Stimulated activated CD8-positive, alpha-beta memory T cell treated with anti-CD3 and anti-CD28 coated beads, Interleukin-12 subunit alpha, Interleukin-12 subunit beta, amount 100 ng/mL, for 1 hour (primary cell): Measurements from ENCODE around the gene FBLN2.
A peak's percentile ranks its signal among the peaks of the same experiment; 100 is the strongest.

Experiments
- DNase-seq: peaks from one replicate; pipeline ENCODE4 v3.0.0-alpha.2; 2020; ENCODE audit warnings: low read depth

FBLN2 gene

DNA sequence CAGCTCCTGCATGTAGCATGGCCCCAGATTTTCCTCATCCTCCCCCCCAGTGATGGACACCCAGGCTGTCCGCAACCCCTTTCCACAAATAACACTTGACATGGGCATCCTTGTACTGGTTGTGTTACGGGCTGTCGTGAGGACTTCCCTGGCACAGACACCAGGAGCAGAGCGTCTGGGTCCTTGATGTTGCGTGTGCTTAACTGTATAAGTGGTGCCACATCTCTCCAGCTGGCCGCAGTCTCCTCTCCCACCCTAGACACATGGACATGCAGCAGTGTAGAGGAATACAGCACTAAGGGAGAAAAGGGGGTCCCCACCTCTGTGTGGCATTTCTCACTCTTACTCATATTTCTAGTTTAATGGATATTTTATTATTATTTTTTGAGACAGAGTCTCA is 56.6 kb downstream of the FBLN2 start:
- no peak for DNase-seq

DNA sequence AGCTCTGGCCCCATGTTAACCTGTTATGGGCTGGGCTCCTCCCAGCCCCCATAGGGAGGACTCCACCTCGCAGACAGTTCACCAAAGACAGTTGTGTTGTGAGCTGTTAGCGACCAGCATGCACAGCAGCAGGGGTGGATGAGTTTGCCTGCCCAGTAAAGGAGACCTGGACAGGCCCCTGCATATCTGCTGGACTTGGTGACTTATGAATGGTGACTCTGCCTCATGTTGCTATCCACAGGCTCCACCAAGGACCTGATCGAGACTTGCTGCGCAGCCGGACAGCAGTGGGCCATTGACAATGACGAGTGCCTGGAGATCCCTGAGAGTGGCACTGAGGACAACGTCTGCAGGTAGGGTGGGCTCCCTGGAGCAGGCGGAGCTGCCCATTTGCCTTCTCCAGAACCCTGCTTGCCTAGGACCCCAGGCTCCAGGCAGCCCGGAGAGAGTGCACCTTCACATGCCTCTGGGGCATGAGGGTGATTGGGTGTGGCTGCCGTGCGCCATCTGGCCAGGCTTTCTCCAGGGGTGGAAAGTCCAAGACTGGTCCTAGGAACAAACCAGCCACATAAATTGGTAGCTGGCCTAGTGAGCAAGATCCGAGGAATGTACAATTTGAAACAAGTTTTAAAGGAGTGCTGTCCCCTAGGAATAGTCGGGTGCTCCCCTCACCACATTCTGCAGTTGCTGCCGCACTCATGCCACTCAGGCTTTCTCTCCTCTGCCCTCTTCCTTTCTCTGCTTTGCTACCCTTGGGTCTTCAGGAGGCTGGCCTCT is 59.1 kb downstream of the FBLN2 start:
- no peak for DNase-seq

DNA sequence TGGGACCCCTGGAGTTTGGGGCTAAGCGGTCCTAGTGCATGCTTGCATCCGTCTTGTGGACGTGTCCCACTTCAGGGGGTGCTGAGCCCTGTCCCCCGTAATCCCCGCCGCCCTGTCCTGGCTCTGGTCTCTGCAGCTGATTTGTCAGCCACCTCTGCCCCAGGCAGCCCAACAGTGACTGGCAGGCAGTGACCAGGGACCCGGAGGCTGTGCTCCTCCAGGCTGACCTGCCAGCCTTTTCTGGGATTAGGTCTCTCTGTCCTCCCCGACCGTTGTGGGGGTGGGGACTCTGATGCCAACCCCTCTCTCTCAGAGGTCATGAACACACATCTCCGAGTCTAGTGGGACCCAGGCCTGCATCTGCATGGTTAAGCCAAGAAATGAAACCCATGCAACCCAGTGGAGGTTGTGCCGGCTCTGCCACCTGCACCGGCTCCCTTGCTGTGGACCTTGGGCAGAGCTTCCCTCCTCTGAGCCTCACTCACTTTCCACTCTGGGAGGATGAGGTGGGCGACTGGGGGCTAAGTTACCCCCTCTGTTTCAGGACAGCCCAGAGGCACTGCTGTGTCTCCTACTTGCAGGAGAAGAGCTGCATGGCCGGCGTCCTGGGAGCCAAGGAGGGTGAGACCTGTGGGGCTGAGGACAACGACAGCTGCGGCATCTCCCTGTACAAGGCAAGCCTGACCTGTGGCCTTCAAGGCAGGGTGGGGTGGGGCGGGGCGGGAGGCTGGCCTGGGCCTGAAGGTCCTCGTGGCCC is 60.2 kb downstream of the FBLN2 start:
- no peak for DNase-seq

DNA sequence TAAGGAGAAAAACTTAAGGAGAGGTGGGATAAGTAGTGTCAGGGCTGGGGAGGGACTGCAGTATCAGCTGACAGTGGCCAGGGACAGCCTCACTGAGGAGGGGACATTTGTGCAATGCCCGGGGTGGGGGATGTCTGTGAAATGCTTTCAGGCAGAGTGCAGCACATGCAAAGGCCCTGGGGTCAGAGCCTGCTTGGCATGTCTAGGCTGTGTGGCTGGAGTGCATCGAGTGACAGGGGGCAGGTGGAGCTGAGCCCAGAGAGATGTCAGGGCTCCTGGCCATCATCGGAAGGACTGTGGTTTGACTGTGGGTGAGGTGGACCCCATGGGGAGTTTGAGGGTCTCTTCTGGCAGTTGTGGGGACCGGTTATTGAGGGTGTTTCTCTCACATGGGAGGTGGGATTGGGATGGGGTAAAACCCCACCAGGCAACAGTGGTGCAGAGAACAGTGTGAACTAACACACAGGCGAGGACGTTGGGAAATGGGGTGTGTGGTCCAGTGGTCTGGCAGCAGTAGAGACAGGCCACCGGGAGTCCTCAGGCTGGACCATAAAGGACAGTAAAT is 61.2 kb downstream of the FBLN2 start:
- DNase-seq, result no peak

DNA sequence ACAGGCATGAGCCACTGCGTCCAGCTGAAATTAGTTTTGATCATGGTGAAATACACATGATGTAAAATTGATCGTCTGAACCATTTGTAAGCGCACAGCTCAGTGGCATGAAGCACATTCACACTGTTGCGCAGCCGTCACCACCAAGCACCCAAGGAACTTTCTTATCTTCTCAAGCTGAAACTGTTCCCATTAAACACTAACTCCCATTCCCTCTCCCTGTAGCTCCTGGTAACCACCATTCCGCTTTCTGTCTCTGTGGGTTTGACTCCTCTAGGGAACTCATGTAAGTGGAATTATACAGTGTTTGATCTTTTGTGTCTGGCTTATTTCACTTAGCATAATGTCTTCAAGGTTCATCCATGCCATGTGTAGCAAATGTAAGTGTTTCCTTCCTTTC is 62.3 kb downstream of the FBLN2 start:
- no peak for DNase-seq

DNA sequence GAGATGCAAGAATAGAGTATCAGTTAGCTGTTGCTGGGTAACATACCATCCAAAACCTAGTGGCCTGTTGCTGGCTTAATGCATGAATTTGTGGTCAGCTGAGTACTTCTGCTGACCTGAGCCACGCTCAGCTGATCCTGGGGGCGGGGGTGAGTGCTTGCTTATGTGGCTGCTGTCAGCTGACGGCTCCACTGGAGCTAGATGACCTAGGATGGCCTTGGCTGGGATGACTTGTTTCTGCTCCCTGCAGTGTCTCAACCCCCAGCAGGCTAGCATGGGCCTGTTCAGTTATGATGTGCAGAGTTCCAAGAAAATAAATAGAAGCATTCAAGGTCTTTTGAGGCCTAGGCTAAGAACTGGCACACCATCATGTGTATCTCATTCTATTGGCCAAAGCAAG is 63.9 kb downstream of the FBLN2 start:
- no peak for DNase-seq

DNA sequence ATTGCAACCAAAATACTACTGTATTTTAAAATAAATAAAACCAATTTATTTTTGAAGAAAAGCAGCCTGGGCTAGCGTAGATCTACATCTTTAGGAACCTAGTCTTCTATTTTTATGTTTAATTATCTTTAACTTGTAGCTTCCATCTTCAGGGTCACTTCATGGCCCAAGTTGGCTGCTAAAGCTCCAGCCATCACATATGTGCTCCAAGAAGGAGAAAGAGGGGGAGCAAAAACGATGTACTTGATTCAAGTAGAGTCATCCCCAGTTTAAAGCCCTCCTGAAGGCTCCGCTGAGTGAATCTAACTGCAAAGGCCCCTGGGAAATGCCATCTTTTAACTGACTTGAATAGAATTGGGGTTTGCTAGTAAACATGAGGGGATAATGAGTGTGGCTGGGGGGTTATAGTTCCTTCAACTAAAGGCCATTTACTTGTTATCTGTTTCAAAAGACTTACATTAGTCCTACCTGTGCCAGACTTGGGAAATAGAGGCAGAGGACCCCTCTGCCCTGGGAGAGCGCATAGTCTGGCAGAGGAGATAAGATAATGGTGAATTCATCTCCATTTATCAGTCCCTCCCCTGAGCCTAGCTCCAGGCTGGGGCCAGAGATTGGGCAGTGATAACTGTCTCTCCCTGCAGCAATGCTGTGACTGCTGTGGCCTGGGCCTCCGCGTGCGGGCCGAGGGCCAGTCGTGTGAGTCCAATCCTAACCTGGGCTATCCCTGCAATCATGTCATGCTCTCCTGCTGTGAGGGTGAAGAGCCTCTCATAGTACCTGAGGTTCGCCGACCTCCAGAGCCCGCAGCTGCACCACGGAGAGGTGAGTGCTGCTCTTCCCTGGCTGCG is 64.6 kb downstream of the FBLN2 start:
- no peak for DNase-seq

DNA sequence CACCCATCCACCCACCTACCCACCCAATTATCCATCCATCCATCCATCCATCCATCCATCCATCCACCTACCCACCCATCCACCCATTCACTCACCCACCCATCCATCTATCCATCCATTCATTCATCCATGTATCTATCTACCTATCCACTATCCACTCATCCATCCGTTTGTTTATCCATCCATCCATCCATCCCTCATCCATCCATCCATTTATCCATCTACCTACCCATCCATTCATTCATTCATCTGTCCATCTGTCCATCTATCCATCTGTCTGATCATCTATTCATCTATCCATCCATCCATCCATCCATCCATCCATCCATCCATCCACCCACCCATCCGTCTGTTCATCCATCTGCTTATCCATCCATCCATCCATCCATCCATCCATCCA is 65.7 kb downstream of the FBLN2 start:
- no peak for DNase-seq

DNA sequence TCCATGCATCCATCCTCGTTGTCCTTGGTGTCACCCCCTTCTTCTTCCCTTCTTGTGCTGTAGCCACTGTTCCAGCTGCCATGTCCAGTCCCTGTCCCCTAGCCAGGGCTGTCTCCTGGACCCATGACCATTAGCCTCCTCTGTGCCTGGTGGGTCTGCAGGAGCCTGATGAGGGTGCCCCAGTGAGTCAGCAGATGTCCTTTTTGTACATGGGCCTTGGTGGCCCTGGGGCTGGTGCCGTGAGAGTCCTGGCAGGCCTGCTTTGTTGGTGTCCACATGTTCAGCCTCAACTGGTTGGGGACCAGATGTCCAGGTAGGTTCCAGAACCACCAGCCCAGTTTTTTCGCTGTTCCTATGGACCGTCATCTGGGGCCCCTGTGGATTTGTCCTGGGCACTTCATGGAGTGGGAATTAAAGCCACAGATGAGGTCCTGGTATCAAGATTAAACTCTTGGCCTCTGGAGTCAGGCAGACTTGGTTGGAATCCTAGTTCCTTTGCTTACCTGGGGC is 66.1 kb downstream of the FBLN2 start:
- no peak for DNase-seq

DNA sequence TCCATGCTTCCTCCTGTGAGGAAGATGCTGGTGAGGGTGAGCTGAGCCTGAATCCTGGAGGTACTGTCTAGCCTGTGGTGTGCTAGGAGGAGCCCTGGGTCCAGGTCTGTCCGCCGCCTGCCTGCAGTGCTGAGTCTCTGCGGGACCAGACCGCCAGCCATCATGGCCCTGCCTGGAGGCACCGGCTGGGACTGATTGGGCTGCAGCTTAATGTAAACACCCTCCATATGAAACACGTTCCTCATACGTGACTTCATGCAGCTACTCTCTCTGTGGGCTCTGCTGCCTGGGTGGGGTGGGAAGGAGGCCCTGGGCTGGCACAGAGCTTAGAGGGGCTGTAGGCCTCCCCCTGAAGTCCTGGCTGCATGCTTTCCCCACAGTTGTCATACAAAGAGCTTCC is 67.4 kb downstream of the FBLN2 start:
- DNase-seq, result no peak

DNA sequence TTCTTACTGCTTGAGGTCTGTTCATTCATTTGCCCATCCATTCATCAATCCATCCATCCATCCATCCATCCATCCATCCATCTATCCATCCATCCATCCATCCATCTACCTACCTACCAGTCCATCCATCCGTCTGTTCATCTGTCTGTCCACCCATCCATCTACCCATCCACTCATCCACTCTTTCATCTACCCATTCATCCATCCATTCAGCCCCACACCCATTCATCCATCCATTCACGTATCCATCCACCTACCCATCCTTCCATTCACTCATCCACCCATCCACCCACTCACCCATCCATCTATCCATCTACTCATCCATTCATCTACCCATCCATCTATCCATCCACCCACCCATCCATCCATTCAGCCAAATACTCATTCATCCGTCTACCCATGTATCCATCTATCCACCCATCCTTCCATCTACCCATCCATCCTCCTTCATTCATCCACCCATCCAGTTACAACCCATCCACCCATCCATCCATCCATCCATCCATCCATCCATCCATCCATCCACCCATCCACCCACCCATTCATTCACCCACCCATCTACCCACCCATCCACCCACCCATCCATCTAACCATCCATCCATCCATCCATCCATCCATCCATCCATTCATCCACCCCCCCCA is 68.3 kb downstream of the FBLN2 start:
- no peak for DNase-seq

DNA sequence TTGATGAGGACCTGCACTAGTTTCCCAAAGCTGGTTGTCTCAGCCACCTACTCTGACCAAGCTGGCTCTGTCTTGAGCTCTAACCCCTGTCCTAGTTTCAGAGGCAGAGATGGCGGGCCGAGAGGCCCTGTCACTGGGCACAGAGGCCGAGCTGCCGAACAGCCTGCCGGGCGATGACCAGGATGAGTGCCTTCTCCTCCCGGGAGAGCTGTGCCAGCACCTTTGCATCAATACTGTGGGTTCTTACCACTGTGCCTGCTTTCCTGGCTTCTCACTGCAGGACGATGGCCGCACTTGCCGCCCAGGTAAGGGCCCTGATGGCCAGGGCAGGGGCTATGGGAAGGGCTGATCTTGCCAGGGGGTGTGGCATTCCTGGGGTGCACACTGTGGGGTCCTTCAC is 69.1 kb downstream of the FBLN2 start:
- DNase-seq, result no peak

DNA sequence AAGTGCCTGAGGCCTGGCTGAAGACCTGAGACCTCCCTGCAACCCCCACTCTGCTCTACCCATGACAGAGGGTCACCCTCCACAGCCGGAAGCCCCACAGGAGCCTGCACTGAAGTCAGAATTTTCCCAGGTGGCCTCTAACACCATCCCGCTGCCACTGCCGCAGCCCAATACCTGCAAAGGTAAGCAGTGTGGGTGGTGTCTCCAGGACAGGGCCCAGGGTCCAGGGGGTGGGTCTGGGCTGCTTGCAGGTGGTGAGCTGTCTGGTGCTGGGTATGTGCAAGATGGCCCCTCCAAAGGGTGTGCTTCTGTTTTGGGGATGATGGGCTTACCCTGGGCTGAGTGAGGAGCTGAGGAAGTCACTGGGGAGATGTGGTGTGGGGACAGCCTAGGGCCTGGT is 69.9 kb downstream of the FBLN2 start:
- no peak for DNase-seq

DNA sequence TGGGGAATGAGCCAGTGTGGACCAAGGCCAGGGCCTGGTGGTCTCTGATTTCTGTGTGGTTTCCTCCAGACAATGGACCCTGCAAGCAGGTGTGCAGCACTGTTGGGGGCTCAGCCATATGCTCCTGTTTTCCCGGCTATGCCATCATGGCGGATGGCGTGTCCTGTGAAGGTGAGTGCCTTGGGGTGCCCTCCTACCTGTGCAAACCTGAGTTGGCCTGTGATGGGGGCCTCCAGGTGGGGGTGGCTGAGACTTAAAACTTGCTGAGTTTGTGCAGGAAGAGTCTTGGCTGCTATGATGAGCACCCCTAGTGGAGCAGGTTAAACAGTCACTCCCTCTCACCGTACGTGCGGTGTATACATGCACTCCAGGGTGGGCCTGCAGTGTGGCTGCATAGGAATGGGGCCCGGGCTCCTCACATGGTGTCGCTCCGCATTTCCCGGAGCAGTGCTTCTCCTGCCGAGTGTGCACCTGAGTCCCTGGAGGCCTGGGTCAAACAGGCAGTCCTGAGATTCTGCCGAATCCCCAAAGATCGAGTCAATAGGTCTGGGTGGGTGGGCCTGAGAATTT is 70.8 kb downstream of the FBLN2 start:
- DNase-seq, result no peak

DNA sequence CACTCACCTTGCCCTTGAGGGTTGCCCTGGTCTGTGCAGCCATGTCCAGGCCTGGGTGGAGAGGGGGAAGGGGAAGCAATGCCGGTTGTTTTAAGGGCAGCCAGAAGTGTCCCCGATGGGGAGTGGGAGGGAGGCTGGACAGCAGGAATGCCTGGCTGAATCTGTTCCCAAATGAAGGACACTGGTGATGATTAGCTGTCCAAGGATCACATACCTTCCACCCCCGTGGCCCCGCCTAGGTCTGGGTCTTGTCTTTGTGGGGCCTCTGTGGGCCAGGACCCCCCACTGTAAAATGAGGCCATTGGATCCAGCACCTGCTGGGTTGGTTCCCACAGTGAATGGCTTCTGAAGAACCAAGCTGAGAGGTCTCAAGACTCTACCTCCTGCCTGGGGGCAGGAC is 71.4 kb downstream of the FBLN2 start:
- DNase-seq, result no peak

DNA sequence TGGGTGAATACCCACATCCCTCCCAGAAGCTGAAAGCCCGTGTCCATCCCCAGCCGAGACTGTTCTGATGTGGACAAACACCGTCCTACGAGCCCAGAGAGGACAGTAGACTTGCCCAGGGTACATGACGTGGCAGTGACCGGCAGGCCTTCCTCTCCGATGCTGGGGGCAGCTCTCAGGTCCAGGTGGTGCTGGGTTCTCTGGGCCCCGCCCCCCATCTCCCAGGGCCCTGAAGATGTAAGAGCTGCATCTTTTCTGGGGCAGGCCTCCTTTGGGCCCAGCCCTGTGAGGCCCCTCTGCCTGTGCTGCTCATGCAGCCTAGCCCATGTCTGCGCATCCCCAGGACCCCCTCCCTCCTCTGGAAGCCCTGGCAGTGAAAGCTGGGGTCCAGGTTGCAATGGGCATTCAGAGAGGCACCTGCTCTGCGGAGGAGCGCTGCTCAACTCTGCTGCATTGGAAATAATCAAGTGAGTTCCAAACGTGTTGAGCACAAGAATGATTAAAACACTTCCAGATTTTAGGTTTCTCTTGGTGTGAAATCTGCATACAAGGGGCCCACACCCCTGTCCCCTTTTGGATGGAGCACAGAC is 71.9 kb downstream of the FBLN2 start:
- DNase-seq, result no peak

DNA sequence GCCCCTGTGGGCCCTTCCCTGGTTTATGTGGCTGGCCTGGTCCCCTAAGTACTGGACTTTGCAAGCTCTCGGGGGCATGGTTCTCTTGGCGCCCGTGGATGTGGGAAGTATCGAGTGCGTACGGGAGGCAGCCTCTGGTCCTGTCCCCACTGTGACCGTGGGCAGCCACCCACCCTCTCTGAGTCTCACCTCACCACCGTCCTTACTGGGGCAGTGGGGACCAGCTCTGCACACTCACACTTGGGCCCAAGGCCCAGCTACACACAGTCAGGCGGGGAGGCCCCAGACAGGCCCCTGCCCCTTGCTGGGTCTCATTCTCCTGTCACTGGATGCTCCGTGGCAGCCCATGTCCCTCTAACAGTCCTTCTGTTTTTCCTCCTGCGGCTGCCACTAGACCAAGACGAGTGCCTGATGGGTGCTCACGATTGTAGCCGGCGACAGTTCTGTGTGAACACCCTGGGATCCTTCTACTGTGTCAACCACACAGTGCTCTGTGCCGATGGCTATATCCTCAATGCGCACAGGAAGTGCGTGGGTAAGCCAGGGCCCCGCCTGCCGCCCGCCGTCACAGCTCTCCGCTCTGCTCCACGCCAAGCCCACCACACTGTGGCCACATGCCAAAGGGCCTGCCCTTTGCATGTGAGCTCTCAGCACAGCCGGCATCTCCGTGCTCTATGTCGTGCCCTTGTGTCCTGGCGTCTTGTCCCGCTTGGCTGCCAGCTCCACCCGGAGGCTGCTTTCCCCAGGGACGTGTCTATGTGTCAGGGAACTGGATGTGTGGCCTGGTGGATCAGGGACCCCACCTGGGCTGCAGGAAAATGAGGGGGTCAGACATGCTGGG is 72.7 kb downstream of the FBLN2 start:
- peak; percentile 7 for DNase-seq

DNA sequence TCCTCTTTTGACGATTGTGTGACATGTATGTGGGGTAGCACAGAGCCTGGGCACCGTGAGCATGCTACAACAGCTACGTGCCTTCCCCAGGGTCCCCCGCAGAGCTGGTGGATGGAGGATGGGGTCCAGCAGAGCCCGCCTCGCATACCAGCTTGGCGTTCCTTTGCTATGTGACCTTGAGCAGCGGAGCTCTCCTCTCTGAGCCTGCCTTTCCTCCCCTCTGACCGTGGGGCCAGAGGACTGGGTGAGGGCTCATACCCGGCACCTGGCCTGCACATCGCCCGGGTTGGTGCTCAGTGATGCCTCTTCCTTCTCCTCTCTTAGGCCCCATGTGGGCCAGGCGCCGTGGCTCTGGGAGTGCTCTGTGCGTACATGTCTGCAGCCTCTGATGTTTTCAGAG is 73.4 kb downstream of the FBLN2 start:
- no peak for DNase-seq

DNA sequence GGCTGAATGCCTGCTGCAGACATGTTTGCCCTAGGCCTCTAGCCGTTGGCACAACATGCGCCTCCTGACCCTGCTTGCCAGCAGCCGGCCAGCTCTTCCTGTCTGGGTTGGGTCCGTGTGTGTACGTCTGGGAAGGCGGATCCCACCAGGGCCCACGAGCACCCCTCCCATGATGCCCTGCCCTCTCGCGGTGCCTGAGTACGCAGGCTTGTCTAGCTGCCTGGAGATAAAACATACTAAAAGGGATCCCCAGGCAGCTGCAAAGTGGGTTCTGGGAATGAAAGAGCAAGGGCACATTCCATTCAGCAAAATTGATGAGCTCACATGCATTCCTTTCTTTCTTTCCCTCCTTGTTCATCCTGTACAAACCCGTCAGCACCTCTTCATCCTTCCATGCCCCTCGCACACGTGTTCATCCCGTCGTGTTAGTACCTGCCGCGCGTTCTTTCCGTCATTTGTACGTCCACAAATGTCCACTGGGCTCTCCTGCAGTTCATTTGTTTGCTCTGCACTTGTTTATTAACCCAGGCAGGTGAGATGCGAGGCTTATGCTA is 74.3 kb downstream of the FBLN2 start:
- DNase-seq, result no peak

DNA sequence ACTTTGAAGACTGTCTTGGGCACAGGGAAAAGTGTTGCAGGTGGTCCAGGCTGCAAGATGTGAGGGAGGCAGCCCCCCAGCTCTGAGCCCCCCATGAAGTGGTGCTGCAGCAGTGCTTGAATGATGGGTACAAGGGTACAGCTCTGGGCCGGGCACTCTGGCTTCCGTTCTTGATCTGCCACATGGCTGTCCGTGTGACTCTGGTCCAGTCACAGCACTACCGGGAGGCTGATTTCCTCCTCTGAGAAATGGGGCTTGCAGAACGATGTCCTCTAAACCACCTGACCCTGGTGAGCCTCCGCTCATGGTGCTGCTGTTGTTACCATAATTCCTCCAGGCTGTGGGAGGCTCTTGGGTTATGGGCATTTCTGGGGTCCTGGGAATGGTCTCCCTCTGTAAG is 75.1 kb downstream of the FBLN2 start:
- no peak for DNase-seq
